NB4 (cell line): Measurements from ENCODE around the gene SNTG2.

Experiments used
- DNase-seq: peaks from one replicate; pipeline ENCODE4 v3.0.0; 2010; ENCODE audit warnings: low read depth
- H3K4me3 ChIP-seq: one replicate; pipeline ENCODE4 v1.5.1; 2011; ENCODE audit warnings: mild to moderate bottlenecking, low read depth, low read length, moderate library complexity
- CTCF ChIP-seq: IDR thresholded peaks from one replicate; pipeline ENCODE4 v1.5.1; 2012; ENCODE audit warnings: low read depth, low read length
- MAX ChIP-seq: IDR thresholded peaks from 2 replicates; pipeline ENCODE4 v1.6.1; 2011; ENCODE audit warnings: low read depth, low read length
- MYC ChIP-seq: IDR thresholded peaks from 2 replicates; pipeline ENCODE4 v1.6.1; 2011; ENCODE audit warnings: low read depth, low read length
- POLR2A ChIP-seq: IDR thresholded peaks from 2 replicates; pipeline ENCODE4 v1.6.1; 2011; ENCODE audit warnings: mild to moderate bottlenecking; ENCODE audit not compliant: insufficient read length; ENCODE audit errors: extremely low read depth

The SNTG2 gene

GRCh38 chr2:1193801-1194200 lies 243.2 kb downstream of the SNTG2 start:
- TF ChIP-seq POLR2A = no peak
- no peak for TF ChIP-seq MAX
- TF ChIP-seq MYC = no peak
- TF ChIP-seq CTCF = no peak
- H3K4me3 ChIP-seq = no peak overlapping the region
- DNase-seq = no peak

- no peak overlapping the region for H3K4me3 ChIP-seq
- TF ChIP-seq MYC (no peak), POLR2A (no peak), MAX (no peak), CTCF (no peak)
- DNase-seq = no peak
Measured at GRCh38 chr2:1203772-1204171, 253.1 kb downstream of the SNTG2 start.

- TF ChIP-seq MYC (no peak), MAX (no peak), CTCF (no peak), POLR2A (no peak)
- H3K4me3 ChIP-seq = no peak overlapping the region
- DNase-seq = no peak
Measured at GRCh38 chr2:1205853-1206252, 255.2 kb downstream of the SNTG2 start.

- TF ChIP-seq CTCF (no peak), MYC (no peak), POLR2A (no peak), MAX (no peak)
Measured at GRCh38 chr2:1207962-1208510, 257.4 kb downstream of the SNTG2 start.

GRCh38 chr2:1208522-1208921 lies 257.9 kb downstream of the SNTG2 start:
- TF ChIP-seq POLR2A (no peak), CTCF (no peak), MYC (no peak), MAX (no peak)

More at GRCh38 chr2:1207962-1208510, 257.4 kb downstream of the SNTG2 start:
- no peak overlapping the region for H3K4me3 ChIP-seq
- DNase-seq = no peak

More at GRCh38 chr2:1208522-1208921, 257.9 kb downstream of the SNTG2 start:
- no peak overlapping the region for H3K4me3 ChIP-seq
- no peak for DNase-seq
